GM12878 (cell line): Measurements from ENCODE around the gene KIAA0825. TPM values are rescaled to one million over a fixed set of nuclear protein-coding genes. Genes with fewer than 3 reads are reported as not detected.

Experiments
- ATAC-seq: fragments of 200-7000 bp; cut with Tn5 transposase; 3 replicates; pipeline ENCODE4 v1.9.1; 2020; ENCODE audit warnings: mild to moderate bottlenecking, moderate library complexity
- BruUV-seq: library from RNA; stranded (reverse); fragments of 400-500 nt; replicated peaks from 2 replicates; lab custom pipeline; 2021; lab: Mats Ljungman, UMichigan
- CTCF ChIA-PET: fragments of 300-600 bp; sonication (Branson Sonifier 250); formaldehyde crosslinking; extraction: SDS; loops from one replicate; lab custom pipeline; 2021; ENCODE audit warnings: inconsistent platforms; lab: Yijun Ruan, JAX
- POLR2A ChIA-PET: fragments of 350-600 bp; formaldehyde crosslinking; extraction: SDS; loops from one replicate; lab custom pipeline; 2021; ENCODE audit warnings: inconsistent platforms; lab: Charles Lee
- RAD21 ChIA-PET: fragments of 300-600 bp; sonication (Branson Sonifier 250); formaldehyde crosslinking; loops from one replicate; lab custom pipeline; 2023; ENCODE audit warnings: antibody characterized with exemption; ENCODE audit not compliant: unreplicated experiment; lab: Charles Lee
- SMC1A ChIA-PET: fragments of 300-600 bp; sonication (Branson Sonifier 250); formaldehyde crosslinking; loops from one replicate; lab custom pipeline; 2023; ENCODE audit not compliant: unreplicated experiment, uncharacterized antibody; lab: Charles Lee
- DNase-seq: peaks from one replicate; pipeline ENCODE4 v3.0.0-alpha.2; 2011; ENCODE audit warnings: low read depth, low spot score
- FAIRE-seq: peaks from 3 replicates; lab custom pipeline; 2011; peaks lifted over from hg19 to GRCh38; lab: Jason Lieb, UNC
- H2AFZ ChIP-seq: 2 replicates; pipeline ENCODE4 v1.6.0; 2011; ENCODE audit warnings: low read depth, low read length, control low read depth; ENCODE audit not compliant: control insufficient read depth
- H3K27ac ChIP-seq: 2 replicates; pipeline ENCODE4 v1.5.1; 2011; ENCODE audit warnings: control low read depth; ENCODE audit not compliant: control insufficient read depth, insufficient read depth
- H3K27me3 ChIP-seq, 2 experiments: replicated peaks in 1 of 2; 2 replicates each; pipeline versions ENCODE4 v1.6.0 to v1.6.1; 2011; ENCODE audit warnings: low read length in 1 of 2; ENCODE audit not compliant: control insufficient read depth in 2 of 2, insufficient read depth in 2 of 2
- H3K36me3 ChIP-seq, 2 experiments: 2 replicates each; pipeline ENCODE4 v1.5.1; 2011; ENCODE audit warnings: low read length in 1 of 2; ENCODE audit not compliant: control insufficient read depth in 2 of 2, insufficient read depth in 2 of 2
- H3K4me1 ChIP-seq: 2 replicates; pipeline ENCODE4 v1.6.1; 2011; ENCODE audit warnings: mild to moderate bottlenecking, low read length, moderate library complexity, mixed read lengths; ENCODE audit not compliant: control insufficient read depth, insufficient read depth
- H3K4me2 ChIP-seq: 2 replicates; pipeline ENCODE4 v1.6.0; 2011; ENCODE audit warnings: control low read depth; ENCODE audit not compliant: control insufficient read depth, insufficient read depth
- H3K4me3 ChIP-seq: fragments of 200-600 bp; sonication (generic); 2 replicates; pipeline ENCODE4 v1.5.1; 2016
- H3K79me2 ChIP-seq: 2 replicates; pipeline ENCODE4 v1.6.0; 2011; ENCODE audit warnings: low read length; ENCODE audit not compliant: control insufficient read depth, insufficient read depth
- H3K9ac ChIP-seq: 2 replicates; pipeline ENCODE4 v1.8.0; 2011; ENCODE audit warnings: low read length, control low read depth, mixed read lengths; ENCODE audit not compliant: control insufficient read depth, insufficient read depth
- H3K9me3 ChIP-seq: replicated peaks from 3 replicates; pipeline ENCODE4 v1.5.1; 2011; ENCODE audit warnings: mild to moderate bottlenecking, low read length; ENCODE audit not compliant: control insufficient read depth, insufficient read depth
- H4K20me1 ChIP-seq: 2 replicates; pipeline ENCODE4 v1.6.0; 2011; ENCODE audit not compliant: control insufficient read depth, insufficient read depth
- BCL11A ChIP-seq: IDR thresholded peaks from 2 replicates; pipeline ENCODE4 v1.6.1; 2011; ENCODE audit warnings: low read depth, low read length
- BRCA1 ChIP-seq: IDR thresholded peaks from 2 replicates; pipeline ENCODE4 v1.6.1; 2011; ENCODE audit warnings: low read depth, low read length, improper control_type of control experiment
- CEBPZ ChIP-seq: fragments of 150-350 bp; IDR thresholded peaks from 2 replicates; pipeline ENCODE4 v1.6.1; 2016; ENCODE audit warnings: low read depth, low read length
- CREM ChIP-seq: IDR thresholded peaks from 2 replicates; pipeline ENCODE4 v1.6.1; 2014; ENCODE audit warnings: antibody characterized with exemption, low read depth
- DPF2 ChIP-seq: fragments of 450-650 bp; IDR thresholded peaks from 2 replicates; pipeline ENCODE4 v1.6.1; 2017; ENCODE audit warnings: mild to moderate bottlenecking
- FOXK2 ChIP-seq: fragments of 450-650 bp; IDR thresholded peaks from 2 replicates; pipeline ENCODE4 v1.6.1; 2017; ENCODE audit warnings: mild to moderate bottlenecking, moderate library complexity
- GABPA ChIP-seq: IDR thresholded peaks from 2 replicates; pipeline ENCODE4 v1.6.1; 2014; ENCODE audit warnings: antibody characterized with exemption, low read depth, mild to moderate bottlenecking, inconsistent platforms
- POLR2AphosphoS5 ChIP-seq: IDR thresholded peaks from 2 replicates; pipeline ENCODE4 v1.6.1; 2011; ENCODE audit warnings: mild to moderate bottlenecking, low read length, inconsistent platforms
- POU2F2 ChIP-seq: IDR thresholded peaks from 3 replicates; pipeline ENCODE4 v1.6.1; 2011; ENCODE audit warnings: low read depth, mild to moderate bottlenecking, low read length, borderline replicate concordance
- SKIL ChIP-seq: fragments of 450-650 bp; IDR thresholded peaks from 2 replicates; pipeline ENCODE4 v1.6.1; 2017; ENCODE audit warnings: mild to moderate bottlenecking, low read depth, inconsistent platforms; ENCODE audit not compliant: poor library complexity, severe bottlenecking
- SMAD5 ChIP-seq: IDR thresholded peaks from 2 replicates; pipeline ENCODE4 v1.6.1; 2016; ENCODE audit warnings: antibody characterized with exemption, low read depth
- SMC3 ChIP-seq: IDR thresholded peaks from 2 replicates; pipeline ENCODE4 v1.6.1; 2011; ENCODE audit warnings: low read length, improper control_type of control experiment, borderline replicate concordance
- ZNF384 ChIP-seq: IDR thresholded peaks from 2 replicates; pipeline ENCODE4 v1.6.1; 2012; ENCODE audit warnings: low read depth, mild to moderate bottlenecking, low read length, improper control_type of control experiment, borderline replicate concordance
- in situ Hi-C: fragments of 300-500 bp; cut with MboI; formaldehyde crosslinking; loops from 9 replicates; pipeline ENCODE4 v1.14.3; 2018; ENCODE audit warnings: mixed read lengths
- intact Hi-C: fragments of 100-400 bp; cut with micrococcal nuclease; formaldehyde crosslinking; loops from one replicate; pipeline ENCODE4 v1.14.2; 2022; ENCODE audit not compliant: unreplicated experiment
- polyA plus RNA-seq, 11 experiments: library from polyadenylated mRNA; depleted of rRNA in 4 of 11; unstranded in 6 of 11; stranded (reverse) in 5 of 11; fragments of >200 nt; fragmentation: Nextera tagmentation in 4 of 11; fragmentation: Illumina TruSeq in 1 of 11; extraction: Ambion mirVana in 4 of 11; extraction: Trizol in 1 of 11; gene quantifications; 1 replicate in 1 of 11; 2 replicates in 10 of 11; pipeline versions ENCODE4 v1.2.1 to v1.2.3, GENCODE V29; 2011 to 2016; ENCODE audit warnings: inconsistent platforms in 2 of 11, missing spikeins in 2 of 11, low read depth in 1 of 11
- total RNA-seq, 4 experiments: library from RNA; depleted of rRNA in 3 of 4; stranded (reverse); fragments of >200 nt in 3 of 4; fragmentation: Illumina TruSeq in 1 of 4; extraction: Trizol in 1 of 4; gene quantifications; 2 replicates each; pipeline versions ENCODE4 v1.2.1 to v1.2.3, GENCODE V29; 2013 to 2021
- TF ChIP-seq, protein P1 (sequence below): IDR thresholded peaks from 2 replicates; pipeline ENCODE4 v1.6.1; 2011; ENCODE audit warnings: low read depth, mild to moderate bottlenecking, low read length, moderate library complexity, borderline replicate concordance; ENCODE audit errors: extremely low read depth
- TF ChIP-seq, protein P2 (sequence below): fragments of 450-650 bp; formaldehyde crosslinking; IDR thresholded peaks from 2 replicates; pipeline ENCODE4 v1.4.0; 2020; ENCODE audit warnings: mild to moderate bottlenecking, moderate library complexity

KIAA0825 gene
- total and polyA plus RNA-seq, 10 of the 15 experiments (the other 5 are each of a cell fraction or from before 2014, with no cell fraction given) = 0.55 to 1.9 (median 1.5) TPM

GRCh38 chr5:94359880-94360279, 258.5 kb downstream of the KIAA0825 start (continued):
- TF ChIP-seq CEBPZ = no peak
- no peak for TF ChIP-seq POLR2AphosphoS5
- TF ChIP-seq, protein P1, sequence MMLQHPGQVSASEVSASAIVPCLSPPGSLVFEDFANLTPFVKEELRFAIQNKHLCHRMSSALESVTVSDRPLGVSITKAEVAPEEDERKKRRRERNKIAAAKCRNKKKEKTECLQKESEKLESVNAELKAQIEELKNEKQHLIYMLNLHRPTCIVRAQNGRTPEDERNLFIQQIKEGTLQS = no peak
- no peak for TF ChIP-seq FOXK2
- no peak for TF ChIP-seq SKIL

GRCh38 chr5:94355811-94356210, 262.6 kb downstream of the KIAA0825 start:
- no peak for DNase-seq
- ATAC-seq = no peak
- H2AFZ ChIP-seq = no peak overlapping the region
- ChIA-PET POLR2A (no interaction called here), CTCF (no interaction called here), RAD21 (no interaction called here), SMC1A (no interaction called here)
- H4K20me1 ChIP-seq = no peaks in the 10 kb centered on the region
- no peak overlapping the region for H3K9ac ChIP-seq
- H3K4me3 ChIP-seq = no peak overlapping the region
- intact Hi-C loops = no loop called here
- H3K79me2 ChIP-seq = no peaks in the 10 kb centered on the region
- in situ Hi-C loops = no loop called here
- H3K36me3 ChIP-seq = no peaks in the 10 kb centered on the region
- H3K4me1 ChIP-seq = no peaks in the 10 kb centered on the region
- BruUV-seq = no TSS peak
- H3K27ac ChIP-seq = no peak overlapping the region
- no peaks in the 10 kb centered on the region for H3K27me3 ChIP-seq
- no peaks in the 10 kb centered on the region for H3K9me3 ChIP-seq
- no peak for FAIRE-seq
- H3K4me2 ChIP-seq = no peak overlapping the region
- no peak for TF ChIP-seq BCL11A
- no peak for TF ChIP-seq BRCA1
- TF ChIP-seq SMAD5 = no peak
- TF ChIP-seq POU2F2 = no peak
- TF ChIP-seq DPF2 = no peak
- no peak for TF ChIP-seq CREM
- TF ChIP-seq ZNF384 = no peak
- TF ChIP-seq SMC3 = no peak
- no peak for TF ChIP-seq GABPA
- TF ChIP-seq, protein P2, sequence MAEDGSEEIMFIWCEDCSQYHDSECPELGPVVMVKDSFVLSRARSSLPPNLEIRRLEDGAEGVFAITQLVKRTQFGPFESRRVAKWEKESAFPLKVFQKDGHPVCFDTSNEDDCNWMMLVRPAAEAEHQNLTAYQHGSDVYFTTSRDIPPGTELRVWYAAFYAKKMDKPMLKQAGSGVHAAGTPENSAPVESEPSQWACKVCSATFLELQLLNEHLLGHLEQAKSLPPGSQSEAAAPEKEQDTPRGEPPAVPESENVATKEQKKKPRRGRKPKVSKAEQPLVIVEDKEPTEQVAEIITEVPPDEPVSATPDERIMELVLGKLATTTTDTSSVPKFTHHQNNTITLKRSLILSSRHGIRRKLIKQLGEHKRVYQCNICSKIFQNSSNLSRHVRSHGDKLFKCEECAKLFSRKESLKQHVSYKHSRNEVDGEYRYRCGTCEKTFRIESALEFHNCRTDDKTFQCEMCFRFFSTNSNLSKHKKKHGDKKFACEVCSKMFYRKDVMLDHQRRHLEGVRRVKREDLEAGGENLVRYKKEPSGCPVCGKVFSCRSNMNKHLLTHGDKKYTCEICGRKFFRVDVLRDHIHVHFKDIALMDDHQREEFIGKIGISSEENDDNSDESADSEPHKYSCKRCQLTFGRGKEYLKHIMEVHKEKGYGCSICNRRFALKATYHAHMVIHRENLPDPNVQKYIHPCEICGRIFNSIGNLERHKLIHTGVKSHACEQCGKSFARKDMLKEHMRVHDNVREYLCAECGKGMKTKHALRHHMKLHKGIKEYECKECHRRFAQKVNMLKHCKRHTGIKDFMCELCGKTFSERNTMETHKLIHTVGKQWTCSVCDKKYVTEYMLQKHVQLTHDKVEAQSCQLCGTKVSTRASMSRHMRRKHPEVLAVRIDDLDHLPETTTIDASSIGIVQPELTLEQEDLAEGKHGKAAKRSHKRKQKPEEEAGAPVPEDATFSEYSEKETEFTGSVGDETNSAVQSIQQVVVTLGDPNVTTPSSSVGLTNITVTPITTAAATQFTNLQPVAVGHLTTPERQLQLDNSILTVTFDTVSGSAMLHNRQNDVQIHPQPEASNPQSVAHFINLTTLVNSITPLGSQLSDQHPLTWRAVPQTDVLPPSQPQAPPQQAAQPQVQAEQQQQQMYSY = no peak
